SU-DHL-6 (cell line): Measurements from ENCODE around the gene MAPKBP1.

Experiments
- H2AFZ ChIP-seq: fragments of 200-600 bp; sonication (generic); 2 replicates; pipeline ENCODE4 v1.6.1; 2014; ENCODE audit warnings: low read depth, mild to moderate bottlenecking, moderate library complexity, mixed read lengths, antibody characterized with exemption, low read length; ENCODE audit not compliant: severe bottlenecking
- H3F3A ChIP-seq: fragments of 200-600 bp; shearing (Covaris generic); 2 replicates; pipeline ENCODE4 v1.6.0; 2016; ENCODE audit warnings: antibody characterized with exemption, mild to moderate bottlenecking; ENCODE audit not compliant: insufficient read depth
- H3K27ac ChIP-seq: fragments of 200-600 bp; sonication (generic); 2 replicates; pipeline ENCODE4 v1.5.1; 2016; ENCODE audit warnings: low read depth, mild to moderate bottlenecking, low read length, moderate library complexity, mixed read lengths
- H3K27me3 ChIP-seq: fragments of 200-600 bp; sonication (generic), shearing (Covaris generic); 2 replicates; pipeline ENCODE4 v1.6.0; 2014; ENCODE audit warnings: mild to moderate bottlenecking, low read length
- H3K36me3 ChIP-seq: fragments of 200-600 bp; sonication (generic); 2 replicates; pipeline ENCODE4 v1.6.1; 2014; ENCODE audit warnings: mild to moderate bottlenecking, low read length, mixed read lengths
- H3K4me2 ChIP-seq: fragments of 300-600, 200-600 bp; shearing (Covaris generic), sonication (generic); 2 replicates; pipeline ENCODE4 v1.6.0; 2014; ENCODE audit warnings: low read length, low read depth, mild to moderate bottlenecking; ENCODE audit not compliant: poor library complexity, severe bottlenecking
- H3K4me3 ChIP-seq: fragments of 200-600 bp; sonication (generic); 2 replicates; pipeline ENCODE4 v1.5.1; 2014; ENCODE audit warnings: antibody characterized with exemption, low read length, mild to moderate bottlenecking, mixed read lengths; ENCODE audit not compliant: insufficient read depth, poor library complexity, severe bottlenecking
- H3K79me2 ChIP-seq: fragments of 200-600 bp; sonication (generic); 2 replicates; pipeline ENCODE4 v1.6.1; 2014; ENCODE audit warnings: mild to moderate bottlenecking, low read length, moderate library complexity; ENCODE audit not compliant: insufficient read depth
- H3K9ac ChIP-seq: fragments of 200-600 bp; sonication (generic); 2 replicates; pipeline ENCODE4 v1.7.0; 2014; ENCODE audit warnings: mild to moderate bottlenecking, low read length
- H3K9me2 ChIP-seq: fragments of 200-600 bp; sonication (generic); replicated peaks from 2 replicates; pipeline ENCODE4 v1.6.1; 2014; ENCODE audit warnings: low read length; ENCODE audit not compliant: insufficient read depth
- H3K9me3 ChIP-seq: fragments of 200-600 bp; sonication (generic); 2 replicates; pipeline ENCODE4 v1.6.1; 2014; ENCODE audit warnings: low read length, mixed read lengths; ENCODE audit not compliant: insufficient read depth
- H4K20me1 ChIP-seq: fragments of 200-600 bp; sonication (generic); 2 replicates; pipeline ENCODE4 v1.6.1; 2014; ENCODE audit warnings: low read depth, mild to moderate bottlenecking, antibody characterized with exemption, low read length, moderate library complexity, mixed read lengths
- EZH2phosphoT487 ChIP-seq: fragments of 200-600 bp; sonication (generic), shearing (Covaris generic); conservative IDR thresholded peaks from 2 replicates; pipeline ENCODE4 v1.6.1; 2018; ENCODE audit warnings: mild to moderate bottlenecking, antibody characterized with exemption, low read length, moderate library complexity, mixed read lengths
- TF ChIP-seq, protein P1 (sequence below): fragments of 200-600 bp; sonication (generic); IDR thresholded peaks from one replicate; pipeline ENCODE4 v1.5.1; 2017; ENCODE audit warnings: antibody characterized with exemption, mild to moderate bottlenecking, low read length, moderate library complexity; ENCODE audit not compliant: insufficient read depth, poor library complexity, severe bottlenecking

Gene MAPKBP1

DNA sequence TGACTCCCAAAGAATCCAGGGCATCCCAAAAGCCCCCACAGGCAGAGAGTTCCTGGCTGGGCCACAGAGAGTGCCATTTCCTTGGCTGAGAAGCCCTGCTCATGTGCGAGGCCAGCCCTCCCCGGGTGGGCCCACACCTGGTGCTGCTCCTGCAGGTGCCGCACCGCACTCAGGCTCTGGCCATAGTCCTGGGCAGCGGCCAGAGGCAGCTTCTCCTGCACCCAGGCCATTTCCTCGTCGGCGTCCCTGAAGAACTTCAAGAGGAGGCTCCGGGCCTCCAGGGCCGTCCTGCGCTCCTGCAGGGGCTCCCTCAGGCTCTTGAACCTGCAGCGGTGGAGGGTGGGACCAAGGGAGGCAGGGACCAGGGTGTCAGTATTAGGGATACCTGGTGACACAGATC is 82.4 kb downstream of the MAPKBP1 start:
- TF ChIP-seq, protein P1, sequence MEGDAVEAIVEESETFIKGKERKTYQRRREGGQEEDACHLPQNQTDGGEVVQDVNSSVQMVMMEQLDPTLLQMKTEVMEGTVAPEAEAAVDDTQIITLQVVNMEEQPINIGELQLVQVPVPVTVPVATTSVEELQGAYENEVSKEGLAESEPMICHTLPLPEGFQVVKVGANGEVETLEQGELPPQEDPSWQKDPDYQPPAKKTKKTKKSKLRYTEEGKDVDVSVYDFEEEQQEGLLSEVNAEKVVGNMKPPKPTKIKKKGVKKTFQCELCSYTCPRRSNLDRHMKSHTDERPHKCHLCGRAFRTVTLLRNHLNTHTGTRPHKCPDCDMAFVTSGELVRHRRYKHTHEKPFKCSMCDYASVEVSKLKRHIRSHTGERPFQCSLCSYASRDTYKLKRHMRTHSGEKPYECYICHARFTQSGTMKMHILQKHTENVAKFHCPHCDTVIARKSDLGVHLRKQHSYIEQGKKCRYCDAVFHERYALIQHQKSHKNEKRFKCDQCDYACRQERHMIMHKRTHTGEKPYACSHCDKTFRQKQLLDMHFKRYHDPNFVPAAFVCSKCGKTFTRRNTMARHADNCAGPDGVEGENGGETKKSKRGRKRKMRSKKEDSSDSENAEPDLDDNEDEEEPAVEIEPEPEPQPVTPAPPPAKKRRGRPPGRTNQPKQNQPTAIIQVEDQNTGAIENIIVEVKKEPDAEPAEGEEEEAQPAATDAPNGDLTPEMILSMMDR = no peak
- TF ChIP-seq EZH2phosphoT487 = no peak
- H4K20me1 ChIP-seq = no peaks in the 10 kb centered on the region

GRCh38 chr15:41857316-41857715 is 83.0 kb downstream of the MAPKBP1 start:
- Histone ChIP-seq H3K36me3 (no peaks in the 10 kb centered on the region), H3K9me2 (no peaks in the 10 kb centered on the region), H4K20me1 (no peaks in the 10 kb centered on the region), H3F3A (no peaks in the 10 kb centered on the region), H3K9me3 (no peaks in the 10 kb centered on the region), H2AFZ (no peak overlapping the region), H3K4me2 (no peak overlapping the region), H3K4me3 (no peak overlapping the region), H3K9ac (no peak overlapping the region), H3K27me3 (no peaks in the 10 kb centered on the region), H3K79me2 (no peaks in the 10 kb centered on the region), H3K27ac (no peak overlapping the region)
- TF ChIP-seq EZH2phosphoT487 = no peak
- TF ChIP-seq, protein P1 = no peak

More for the DNA sequence above, 82.4 kb downstream of the MAPKBP1 start:
- no peaks in the 10 kb centered on the region for H3K27me3 ChIP-seq
- no peak overlapping the region for H3K4me3 ChIP-seq
- H3K36me3 ChIP-seq = no peaks in the 10 kb centered on the region
- no peaks in the 10 kb centered on the region for H3K79me2 ChIP-seq
- H3K9ac ChIP-seq = no peak overlapping the region
- H3K9me2 ChIP-seq = no peaks in the 10 kb centered on the region
- no peaks in the 10 kb centered on the region for H3F3A ChIP-seq
- no peak overlapping the region for H2AFZ ChIP-seq
- no peak overlapping the region for H3K27ac ChIP-seq
- H3K4me2 ChIP-seq = no peak overlapping the region
- no peaks in the 10 kb centered on the region for H3K9me3 ChIP-seq

- H3K27ac ChIP-seq = no peak overlapping the region
- no peaks in the 10 kb centered on the region for H3F3A ChIP-seq
- no peaks in the 10 kb centered on the region for H4K20me1 ChIP-seq
- TF ChIP-seq, protein P1 = no peak
- no peak for TF ChIP-seq EZH2phosphoT487
- H3K9ac ChIP-seq = no peak overlapping the region
- H3K27me3 ChIP-seq = no peaks in the 10 kb centered on the region
- H3K79me2 ChIP-seq = no peaks in the 10 kb centered on the region
- H3K4me3 ChIP-seq = no peak overlapping the region
- no peaks in the 10 kb centered on the region for H3K9me3 ChIP-seq
- no peaks in the 10 kb centered on the region for H3K9me2 ChIP-seq
- H3K4me2 ChIP-seq = no peak overlapping the region
- H2AFZ ChIP-seq = no peak overlapping the region
- no peaks in the 10 kb centered on the region for H3K36me3 ChIP-seq
These were observed 84.5 kb downstream of the MAPKBP1 start for GRCh38 chr15:41858756-41859155.
